NB4 (cell line): ENCODE data around the gene DAPK3.

ENCODE experiments used
- MAX ChIP-seq: IDR thresholded peaks from 2 replicates; pipeline ENCODE4 v1.6.1; 2011; ENCODE audit warnings: low read depth, low read length
- MYC ChIP-seq: IDR thresholded peaks from 2 replicates; pipeline ENCODE4 v1.6.1; 2011; ENCODE audit warnings: low read depth, low read length
- POLR2A ChIP-seq: IDR thresholded peaks from 2 replicates; pipeline ENCODE4 v1.6.1; 2011; ENCODE audit warnings: mild to moderate bottlenecking; ENCODE audit not compliant: insufficient read length; ENCODE audit errors: extremely low read depth
- TF ChIP-seq, protein P1 (sequence below): IDR thresholded peaks from one replicate; pipeline ENCODE4 v1.5.1; 2012; ENCODE audit warnings: low read depth, low read length

GRCh38 chr19:4018775-4019504 lies 48.0 kb upstream of the DAPK3 start:
- TF ChIP-seq POLR2A (no peak), MAX (no peak), MYC (no peak)
- TF ChIP-seq, protein P1, sequence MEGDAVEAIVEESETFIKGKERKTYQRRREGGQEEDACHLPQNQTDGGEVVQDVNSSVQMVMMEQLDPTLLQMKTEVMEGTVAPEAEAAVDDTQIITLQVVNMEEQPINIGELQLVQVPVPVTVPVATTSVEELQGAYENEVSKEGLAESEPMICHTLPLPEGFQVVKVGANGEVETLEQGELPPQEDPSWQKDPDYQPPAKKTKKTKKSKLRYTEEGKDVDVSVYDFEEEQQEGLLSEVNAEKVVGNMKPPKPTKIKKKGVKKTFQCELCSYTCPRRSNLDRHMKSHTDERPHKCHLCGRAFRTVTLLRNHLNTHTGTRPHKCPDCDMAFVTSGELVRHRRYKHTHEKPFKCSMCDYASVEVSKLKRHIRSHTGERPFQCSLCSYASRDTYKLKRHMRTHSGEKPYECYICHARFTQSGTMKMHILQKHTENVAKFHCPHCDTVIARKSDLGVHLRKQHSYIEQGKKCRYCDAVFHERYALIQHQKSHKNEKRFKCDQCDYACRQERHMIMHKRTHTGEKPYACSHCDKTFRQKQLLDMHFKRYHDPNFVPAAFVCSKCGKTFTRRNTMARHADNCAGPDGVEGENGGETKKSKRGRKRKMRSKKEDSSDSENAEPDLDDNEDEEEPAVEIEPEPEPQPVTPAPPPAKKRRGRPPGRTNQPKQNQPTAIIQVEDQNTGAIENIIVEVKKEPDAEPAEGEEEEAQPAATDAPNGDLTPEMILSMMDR, result no peak
